Activated T-cell treated with anti-CD3 and anti-CD28 coated beads, Interleukin-2, amount 50 U/mL, for 24 hours (primary cell): Measurements from ENCODE around the gene HDAC10.
A peak's percentile ranks its signal among the peaks of the same experiment; 100 is the strongest.

Experiments used
- DNase-seq: peaks from one replicate; pipeline ENCODE4 v3.0.0-alpha.2; 2020
- H3K27ac Mint-ChIP-seq: 2 replicates; pipeline ENCODE4 v1.8.0; 2020; ENCODE audit warnings: mild to moderate bottlenecking, mixed read lengths
- H3K27me3 Mint-ChIP-seq: 2 replicates; pipeline ENCODE4 v1.8.0; 2020; ENCODE audit warnings: mixed read lengths
- H3K36me3 Mint-ChIP-seq: 2 replicates; pipeline ENCODE4 v1.8.0; 2020; ENCODE audit warnings: low read depth, mixed read lengths
- H3K4me1 Mint-ChIP-seq: 2 replicates; pipeline ENCODE4 v1.8.0; 2020; ENCODE audit warnings: low read depth, mixed read lengths
- H3K4me3 Mint-ChIP-seq: 2 replicates; pipeline ENCODE4 v1.8.0; 2020; ENCODE audit warnings: mild to moderate bottlenecking, moderate library complexity, mixed read lengths
- H3K9me3 Mint-ChIP-seq: 2 replicates; pipeline ENCODE4 v1.8.0; 2020; ENCODE audit warnings: mixed read lengths

HDAC10 gene, protein sequence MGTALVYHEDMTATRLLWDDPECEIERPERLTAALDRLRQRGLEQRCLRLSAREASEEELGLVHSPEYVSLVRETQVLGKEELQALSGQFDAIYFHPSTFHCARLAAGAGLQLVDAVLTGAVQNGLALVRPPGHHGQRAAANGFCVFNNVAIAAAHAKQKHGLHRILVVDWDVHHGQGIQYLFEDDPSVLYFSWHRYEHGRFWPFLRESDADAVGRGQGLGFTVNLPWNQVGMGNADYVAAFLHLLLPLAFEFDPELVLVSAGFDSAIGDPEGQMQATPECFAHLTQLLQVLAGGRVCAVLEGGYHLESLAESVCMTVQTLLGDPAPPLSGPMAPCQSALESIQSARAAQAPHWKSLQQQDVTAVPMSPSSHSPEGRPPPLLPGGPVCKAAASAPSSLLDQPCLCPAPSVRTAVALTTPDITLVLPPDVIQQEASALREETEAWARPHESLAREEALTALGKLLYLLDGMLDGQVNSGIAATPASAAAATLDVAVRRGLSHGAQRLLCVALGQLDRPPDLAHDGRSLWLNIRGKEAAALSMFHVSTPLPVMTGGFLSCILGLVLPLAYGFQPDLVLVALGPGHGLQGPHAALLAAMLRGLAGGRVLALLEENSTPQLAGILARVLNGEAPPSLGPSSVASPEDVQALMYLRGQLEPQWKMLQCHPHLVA

DNA sequence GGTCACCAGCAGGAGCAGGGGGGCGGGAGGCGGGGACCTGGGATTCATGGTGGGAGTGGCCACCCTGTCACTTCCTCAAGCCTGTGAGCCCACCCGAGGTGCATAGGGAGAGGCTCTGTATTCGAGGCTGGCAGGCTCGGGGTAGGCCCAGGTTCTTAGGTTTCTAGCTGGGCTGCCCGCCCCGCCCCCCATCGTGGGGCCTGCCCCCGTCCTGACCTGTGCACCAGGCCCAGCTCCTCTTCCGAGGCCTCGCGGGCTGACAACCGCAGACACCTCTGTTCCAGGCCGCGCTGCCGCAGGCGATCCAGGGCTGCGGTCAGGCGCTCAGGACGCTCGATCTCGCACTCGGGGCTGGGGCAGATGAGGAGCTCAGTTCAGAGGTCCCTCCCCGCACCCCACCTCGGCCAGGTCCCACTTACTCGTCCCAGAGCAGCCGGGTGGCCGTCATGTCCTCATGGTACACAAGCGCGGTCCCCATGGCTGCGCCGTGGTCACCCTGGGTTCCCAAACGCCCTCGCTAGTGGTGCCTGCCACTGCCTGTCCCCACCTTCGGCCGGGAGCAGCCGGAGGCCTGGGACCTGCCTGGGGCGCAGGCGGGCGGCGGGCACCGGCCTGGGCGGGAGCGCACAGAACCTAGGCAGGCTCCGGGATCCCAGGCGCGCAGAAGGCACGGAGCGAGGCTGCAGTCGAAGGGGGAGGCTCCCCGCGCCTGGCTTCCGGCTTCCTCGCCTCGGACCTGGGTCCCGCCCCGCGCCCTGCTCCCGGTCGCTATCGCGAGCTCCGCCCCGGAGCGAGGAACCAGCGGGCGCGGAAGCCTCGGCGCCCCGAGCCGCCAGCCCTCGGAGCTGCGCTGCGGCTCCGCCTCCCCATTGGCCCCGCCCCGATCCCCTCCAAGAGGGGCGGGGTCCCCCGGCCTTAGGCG, at the start of gene HDAC10:
Gene HDAC10, minus strand, starts transcription at position 711 of the 922 bp plus-strand sequence. Its CDS starts 233 bp downstream, at position 478.
- peaks cover 27% of the 10 kb centered on the region for H3K36me3 Mint-ChIP-seq
- DNase-seq: peak; percentile 88
- peak within 1 kb of the TSS; percentile 85 for H3K4me3 Mint-ChIP-seq
- H3K27me3 Mint-ChIP-seq: no peaks in the 10 kb centered on the region
- peak within 1 kb of the TSS; percentile 77 for H3K27ac Mint-ChIP-seq
- H3K9me3 Mint-ChIP-seq: no peaks in the 10 kb centered on the region
- H3K4me1 Mint-ChIP-seq: peaks cover 25% of the 10 kb centered on the region

DNA sequence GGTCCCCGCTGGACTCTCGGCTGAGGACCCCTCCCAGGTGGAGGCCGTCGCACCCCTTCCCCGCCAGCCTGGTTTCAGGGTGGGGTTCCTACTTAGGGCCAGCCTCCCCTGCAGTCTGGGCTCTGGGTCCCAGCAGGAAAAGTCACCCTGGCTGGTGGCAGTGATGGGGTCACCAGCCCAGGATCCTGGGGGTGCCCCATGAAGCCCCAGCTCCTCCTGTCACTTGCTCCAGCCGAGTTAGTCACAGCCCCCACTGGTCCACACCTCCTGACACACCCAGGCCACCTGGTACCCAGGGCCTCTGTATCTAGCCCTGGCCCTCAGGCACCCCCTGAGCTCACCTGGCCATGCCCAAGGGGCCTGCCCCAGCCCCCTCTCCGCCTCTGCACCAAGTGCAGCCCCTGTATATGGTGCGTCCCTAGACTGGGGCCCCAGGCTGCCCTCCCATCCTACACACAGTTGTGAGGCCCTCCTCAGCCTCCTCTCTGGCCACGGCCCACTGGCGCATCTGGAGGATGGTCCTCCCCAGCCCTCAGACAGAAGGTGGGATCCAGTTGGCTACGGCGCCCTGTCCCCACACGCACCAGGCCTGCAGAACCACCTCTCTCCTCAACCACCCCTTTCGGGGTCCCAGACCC, 49.7 kb upstream of the HDAC10 start:
- H3K27ac Mint-ChIP-seq: no peak overlapping the region
- no peaks in the 10 kb centered on the region for H3K36me3 Mint-ChIP-seq
- H3K9me3 Mint-ChIP-seq: no peaks in the 10 kb centered on the region
- H3K27me3 Mint-ChIP-seq: peaks cover 49% of the 10 kb centered on the region
- H3K4me1 Mint-ChIP-seq: no peaks in the 10 kb centered on the region
- DNase-seq: no peak
- H3K4me3 Mint-ChIP-seq: no peak overlapping the region

DNA sequence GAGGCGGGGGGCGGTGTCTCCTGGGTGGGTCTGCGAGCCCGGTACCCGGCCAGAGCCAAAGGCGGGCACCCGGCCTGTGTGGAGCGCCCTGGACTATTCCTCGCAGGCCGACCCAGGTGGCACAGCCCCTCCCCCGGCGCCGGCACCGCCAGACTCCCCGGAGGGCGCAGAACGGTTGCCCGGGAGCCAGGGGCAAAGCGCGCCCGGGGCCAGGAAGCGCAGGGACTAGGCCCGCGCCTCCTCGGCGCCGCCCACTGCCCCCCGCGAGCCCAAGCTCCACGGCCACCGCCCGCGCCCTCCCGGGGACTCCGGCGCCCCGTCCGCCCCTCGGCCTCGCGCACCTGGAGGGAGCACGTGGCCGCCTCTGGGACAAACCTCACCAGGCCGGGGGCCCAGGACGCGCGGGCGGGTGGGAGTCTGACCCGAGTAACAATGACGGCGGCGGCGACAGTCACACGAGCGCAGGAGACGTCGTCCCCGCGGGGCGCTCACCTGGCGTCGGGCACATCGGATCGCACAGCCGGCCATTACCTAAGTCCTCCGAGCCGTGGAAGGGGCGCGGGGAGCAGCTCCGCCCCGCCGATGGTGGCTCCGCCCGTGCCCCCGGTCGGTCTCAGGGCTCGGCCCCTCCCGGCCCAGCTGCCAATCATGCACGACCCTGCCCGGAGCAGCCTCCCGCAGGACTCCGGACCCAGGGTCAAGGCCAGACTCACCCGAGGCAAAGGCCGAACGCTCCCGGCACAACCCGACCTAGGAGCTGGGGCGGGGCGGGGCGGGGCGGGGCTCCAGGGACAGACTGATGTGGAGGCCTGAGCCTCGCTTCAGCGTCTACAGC, 48.9 kb upstream of the HDAC10 start:
- Mint-ChIP-seq H3K27me3 (peaks cover 48% of the 10 kb centered on the region), H3K4me1 (no peaks in the 10 kb centered on the region), H3K27ac (no peak overlapping the region), H3K4me3 (no peak overlapping the region), H3K36me3 (no peaks in the 10 kb centered on the region), H3K9me3 (no peaks in the 10 kb centered on the region)
- DNase-seq: no peak

DNA sequence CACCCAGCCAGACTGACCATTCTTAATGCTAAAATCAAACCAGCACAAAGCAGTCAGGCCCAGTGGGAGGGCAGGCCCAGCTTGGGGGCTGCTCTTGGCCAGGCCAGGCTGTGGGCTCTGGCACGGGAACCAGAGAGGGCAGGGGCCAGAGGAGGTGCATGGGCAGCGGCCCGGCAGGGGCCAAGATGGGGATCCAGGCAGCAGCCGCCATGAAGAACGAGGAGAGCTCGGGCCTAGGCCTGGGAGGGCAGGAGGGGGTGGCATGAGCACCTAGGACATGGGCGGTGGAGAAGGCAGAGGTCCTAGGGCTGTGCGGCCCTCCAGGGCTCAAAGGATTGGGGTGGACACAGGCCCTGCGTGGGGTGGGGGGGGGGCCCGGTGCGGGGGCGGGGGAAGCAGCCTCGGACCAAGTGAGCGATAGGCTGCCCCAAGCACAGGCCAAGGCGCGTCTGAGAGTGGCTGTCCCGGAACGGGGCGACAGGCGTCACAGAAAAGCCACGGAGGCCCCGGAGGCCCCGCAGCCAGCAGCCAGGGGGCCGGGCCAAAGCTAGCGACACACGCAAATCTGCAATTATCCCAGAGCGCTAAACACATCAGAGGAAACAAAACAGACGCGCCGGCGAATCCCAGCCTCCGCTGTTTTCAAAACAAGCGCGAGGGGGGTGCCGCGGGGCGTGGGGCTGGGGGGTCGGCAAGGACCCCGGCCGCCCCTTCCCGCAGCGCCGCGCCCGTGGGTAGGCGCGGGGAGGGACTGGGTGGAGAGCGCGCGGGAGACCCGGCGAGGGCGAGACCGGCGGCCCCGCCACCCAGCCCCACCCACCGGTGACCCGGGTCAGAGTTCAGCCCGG, 48.1 kb upstream of the HDAC10 start:
- H3K4me1 Mint-ChIP-seq: no peaks in the 10 kb centered on the region
- no peaks in the 10 kb centered on the region for H3K36me3 Mint-ChIP-seq
- no peak overlapping the region for H3K27ac Mint-ChIP-seq
- H3K27me3 Mint-ChIP-seq: peaks cover 45% of the 10 kb centered on the region
- no peaks in the 10 kb centered on the region for H3K9me3 Mint-ChIP-seq
- DNase-seq: no peak
- H3K4me3 Mint-ChIP-seq: no peak overlapping the region

DNA sequence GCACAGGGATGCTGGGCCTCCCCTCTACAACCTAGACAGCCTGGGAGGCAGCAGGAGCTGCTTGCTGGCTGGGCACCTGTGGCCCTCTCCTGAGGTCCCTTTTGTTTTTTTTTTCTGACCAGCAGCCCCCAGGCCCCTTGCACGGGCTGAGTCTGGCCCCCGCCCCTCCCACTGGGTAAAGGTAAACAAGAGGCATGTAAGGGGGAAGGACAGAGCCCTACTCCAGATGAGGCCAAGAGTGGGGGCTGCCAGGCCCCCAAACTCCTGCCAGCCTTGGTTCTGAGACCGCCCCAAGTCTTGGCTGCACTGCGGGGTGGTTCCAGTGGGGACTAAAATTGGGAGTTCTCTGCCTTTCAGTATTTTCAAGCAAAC, 47.2 kb upstream of the HDAC10 start:
- H3K4me1 Mint-ChIP-seq: no peaks in the 10 kb centered on the region
- no peaks in the 10 kb centered on the region for H3K9me3 Mint-ChIP-seq
- H3K36me3 Mint-ChIP-seq: no peaks in the 10 kb centered on the region
- no peak overlapping the region for H3K4me3 Mint-ChIP-seq
- no peak for DNase-seq
- peaks cover 42% of the 10 kb centered on the region for H3K27me3 Mint-ChIP-seq
- no peak overlapping the region for H3K27ac Mint-ChIP-seq

DNA sequence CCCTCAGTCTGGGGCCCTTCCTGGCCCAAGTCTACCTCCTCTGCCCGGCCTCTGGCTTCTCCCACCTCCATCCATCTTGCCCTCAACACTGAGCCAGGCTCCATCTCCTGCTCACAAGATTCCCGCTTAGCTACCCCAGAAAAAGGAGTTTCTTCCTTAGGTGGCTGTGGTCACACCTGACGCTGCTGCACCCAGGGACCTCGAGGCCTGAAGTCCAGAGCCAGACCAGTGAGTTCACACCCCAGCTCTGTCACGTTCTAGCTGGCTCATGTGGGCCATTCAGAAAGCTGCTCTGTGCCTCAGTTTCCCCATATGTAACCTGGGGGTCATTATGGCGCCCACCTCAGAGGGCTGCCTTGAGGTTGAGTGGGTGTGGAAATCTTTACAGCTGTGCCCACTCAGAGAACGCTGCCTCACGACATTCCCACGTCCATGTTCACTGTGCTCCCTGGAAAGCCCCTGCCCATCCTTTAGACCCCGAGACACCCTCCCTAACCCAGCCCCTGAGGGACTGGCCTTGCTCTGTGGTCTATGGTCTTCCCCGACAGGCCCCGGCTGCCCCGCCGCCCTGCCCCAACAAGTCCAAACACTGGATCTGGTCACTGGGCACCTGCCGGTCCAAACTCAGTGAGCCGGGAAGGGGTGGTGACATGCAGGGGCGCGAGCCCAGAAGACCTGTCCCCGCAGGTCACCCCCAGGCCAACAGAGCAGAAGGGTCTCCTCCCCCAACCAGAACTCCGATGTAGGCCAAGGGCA, 46.6 kb upstream of the HDAC10 start:
- no peak overlapping the region for H3K4me3 Mint-ChIP-seq
- no peak for DNase-seq
- peaks cover 4% of the 10 kb centered on the region for H3K4me1 Mint-ChIP-seq
- no peaks in the 10 kb centered on the region for H3K36me3 Mint-ChIP-seq
- no peaks in the 10 kb centered on the region for H3K9me3 Mint-ChIP-seq
- H3K27ac Mint-ChIP-seq: no peak overlapping the region
- peaks cover 41% of the 10 kb centered on the region for H3K27me3 Mint-ChIP-seq

DNA sequence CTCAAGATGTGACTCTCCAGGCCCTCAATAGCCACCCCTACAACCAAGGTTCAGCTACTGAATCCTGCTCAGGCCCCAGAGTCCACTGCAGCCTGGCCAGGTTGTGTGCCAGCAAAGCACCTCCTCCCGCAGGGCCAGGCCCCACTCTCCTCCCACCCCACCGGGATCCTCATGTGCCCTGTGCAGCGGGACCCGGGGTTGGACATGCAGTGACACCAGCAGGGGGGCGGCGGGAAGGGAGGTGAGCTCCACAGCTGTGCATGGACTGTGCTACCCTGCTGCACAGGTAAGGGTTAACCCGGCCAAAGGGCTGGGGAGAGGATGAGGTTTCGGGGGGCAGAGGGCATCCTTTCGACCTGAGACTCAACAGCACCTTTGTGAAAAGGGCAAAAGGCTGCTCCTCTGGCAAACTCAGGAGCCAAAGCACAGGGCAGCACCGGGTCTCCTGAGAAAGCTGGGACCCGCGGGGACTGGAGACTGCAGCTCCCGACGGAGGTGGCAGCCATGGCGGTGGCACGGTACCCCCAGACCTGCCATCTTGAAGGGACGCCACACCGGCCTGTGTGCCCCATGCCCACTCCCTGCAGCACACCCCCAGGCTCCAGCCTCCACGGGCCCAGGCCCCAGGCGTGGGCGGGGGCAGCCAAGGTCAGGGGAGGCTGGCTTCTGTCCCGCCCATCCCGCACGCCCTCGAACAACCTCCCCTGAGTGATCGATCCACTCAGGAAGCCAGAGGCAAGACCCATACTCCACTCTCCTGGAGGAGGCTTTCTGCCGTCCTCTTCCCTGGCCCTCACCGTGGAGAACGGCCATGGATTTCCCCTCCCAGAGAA, 45.8 kb upstream of the HDAC10 start:
- H3K4me1 Mint-ChIP-seq: peaks cover 6% of the 10 kb centered on the region
- no peak overlapping the region for H3K4me3 Mint-ChIP-seq
- H3K27ac Mint-ChIP-seq: no peak overlapping the region
- H3K36me3 Mint-ChIP-seq: no peaks in the 10 kb centered on the region
- no peak for DNase-seq
- peaks cover 47% of the 10 kb centered on the region for H3K27me3 Mint-ChIP-seq
- H3K9me3 Mint-ChIP-seq: no peaks in the 10 kb centered on the region

DNA sequence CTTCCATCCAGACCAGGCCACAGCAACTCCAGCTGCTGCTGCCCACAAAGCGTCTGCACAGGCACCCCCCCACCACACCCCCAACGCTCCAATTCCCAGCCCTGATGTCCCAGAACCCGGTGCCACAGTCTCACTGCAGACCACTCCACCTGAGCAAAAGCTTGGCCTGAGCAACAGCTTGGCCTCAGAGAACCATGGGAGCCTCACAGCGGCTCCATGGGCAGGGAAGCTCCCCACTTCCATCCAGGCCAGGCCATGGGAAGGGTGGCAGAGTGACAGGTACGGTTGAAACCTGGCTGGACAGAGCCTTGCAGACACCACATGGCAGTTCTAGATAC, 43.2 kb upstream of the HDAC10 start:
- no peak overlapping the region for H3K27ac Mint-ChIP-seq
- no peak overlapping the region for H3K4me3 Mint-ChIP-seq
- peaks cover 6% of the 10 kb centered on the region for H3K4me1 Mint-ChIP-seq
- H3K27me3 Mint-ChIP-seq: peaks cover 57% of the 10 kb centered on the region
- no peaks in the 10 kb centered on the region for H3K9me3 Mint-ChIP-seq
- no peak for DNase-seq
- no peaks in the 10 kb centered on the region for H3K36me3 Mint-ChIP-seq

DNA sequence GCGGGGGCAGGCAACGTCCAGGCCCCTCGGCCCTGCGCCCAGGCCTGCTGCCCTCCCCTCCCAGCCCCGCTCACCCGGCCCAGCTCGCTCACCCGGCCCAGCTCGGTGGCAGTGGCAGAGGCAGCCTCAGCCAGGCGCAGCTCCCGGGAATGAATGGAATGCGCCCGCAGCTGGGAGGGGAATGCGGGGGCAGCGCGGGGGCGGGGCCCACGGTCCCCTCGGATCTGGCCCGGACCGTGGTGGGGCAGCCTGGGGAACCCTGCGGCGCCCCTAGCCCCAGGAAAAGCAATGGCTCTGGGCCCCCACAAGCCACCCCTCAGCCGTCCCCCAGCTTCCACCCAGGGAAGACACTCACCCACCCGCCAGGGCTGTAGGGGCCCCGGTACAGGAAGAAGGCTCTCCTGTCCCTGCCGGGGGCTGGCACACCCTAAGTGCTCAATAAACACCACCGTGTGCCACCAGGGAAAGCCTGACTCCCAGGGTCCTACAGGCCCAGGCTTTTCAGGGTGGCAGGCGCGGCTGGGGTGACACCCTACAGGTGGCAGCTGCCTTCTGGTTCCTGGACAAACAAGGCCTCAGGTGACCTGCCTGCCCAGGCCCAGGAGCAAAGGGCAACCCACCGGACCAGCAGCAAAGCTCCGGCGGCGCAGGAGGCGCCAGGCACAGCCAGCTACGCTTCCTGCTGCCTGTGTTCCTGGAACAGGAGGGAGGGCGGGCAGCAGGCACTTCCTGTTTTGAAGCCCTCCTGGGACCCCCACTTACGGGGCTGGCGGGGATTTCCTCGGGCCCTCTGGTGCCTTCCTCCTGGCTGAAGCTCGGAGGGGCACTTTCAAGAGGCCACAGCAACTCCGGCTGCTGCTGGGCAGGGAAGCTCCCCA, 42.6 kb upstream of the HDAC10 start:
- Mint-ChIP-seq H3K36me3 (no peaks in the 10 kb centered on the region), H3K27me3 (peaks cover 54% of the 10 kb centered on the region), H3K4me3 (no peak overlapping the region), H3K9me3 (no peaks in the 10 kb centered on the region), H3K4me1 (peaks cover 6% of the 10 kb centered on the region), H3K27ac (no peak overlapping the region)
- DNase-seq: no peak

DNA sequence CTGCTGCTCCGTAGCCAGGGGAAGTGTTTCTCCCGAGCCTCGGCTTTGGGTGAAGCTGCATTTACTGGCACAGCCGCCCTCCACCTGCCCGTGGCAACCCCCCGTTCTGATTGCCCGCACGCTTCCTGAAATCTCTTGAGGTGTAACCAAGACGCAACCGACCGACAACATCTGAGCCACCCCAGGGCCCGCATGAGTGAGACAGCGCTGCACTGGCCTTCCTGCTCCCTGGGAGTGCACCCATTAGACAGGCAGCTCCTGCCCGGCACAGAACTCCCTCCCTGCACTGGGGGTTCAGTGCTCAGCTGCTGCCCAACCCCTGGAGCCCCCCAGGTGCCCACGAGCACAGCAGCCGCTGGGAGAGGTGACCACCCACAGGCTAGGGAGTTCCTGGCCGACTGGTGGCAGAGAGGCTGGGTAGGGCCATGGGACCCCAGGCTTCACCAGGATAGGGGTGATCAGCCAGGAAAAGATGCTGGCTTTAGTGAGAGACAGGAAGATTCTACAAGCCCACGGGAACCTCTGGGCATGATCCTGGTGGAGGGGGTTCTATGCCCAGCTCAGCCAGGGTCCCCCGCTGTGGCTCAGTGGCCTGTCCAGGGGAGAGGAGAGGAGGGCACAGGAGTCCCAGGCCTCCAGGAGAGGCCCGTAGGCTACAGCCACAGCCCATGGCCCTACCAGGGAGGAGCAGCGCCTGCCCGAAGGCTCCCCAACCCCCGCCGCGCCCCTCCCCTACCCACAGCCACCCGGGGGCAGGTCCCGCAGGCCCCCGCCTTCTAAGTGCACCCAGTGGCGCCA, 41.8 kb upstream of the HDAC10 start:
- Mint-ChIP-seq H3K27me3 (peaks cover 48% of the 10 kb centered on the region), H3K4me3 (peak overlapping the region; percentile 43), H3K4me1 (peaks cover 6% of the 10 kb centered on the region), H3K9me3 (no peaks in the 10 kb centered on the region), H3K36me3 (no peaks in the 10 kb centered on the region), H3K27ac (no peak overlapping the region)
- no peak for DNase-seq
